ENCODE results near the gene SLC5A3. TPM values are rescaled to one million over a fixed set of nuclear protein-coding genes. Genes with fewer than 3 reads are reported as not detected.

The SLC5A3 gene
- total and polyA plus RNA-seq, 2 of the 8 experiments (the other 6 are each of a cell fraction or from before 2014, with no cell fraction given), result 4.0 to 19.4 TPM

GRCh38 chr21:34085129-34085528 is 11.8 kb downstream of the SLC5A3 start:
- peaks cover 8 to 25% of the 10 kb centered on the region in 2 experiments for H4K20me1 ChIP-seq (replicated peaks in 1 of 2; ENCODE audit: control insufficient read depth in 1 of 2, insufficient read depth in 2 of 2, low read length in 2 of 2)

More at GRCh38 chr21:34085129-34085528, 11.8 kb downstream of the SLC5A3 start:
- Histone ChIP-seq H3K27me3 (replicated peaks in 1 of 4; ENCODE audit: control insufficient read depth in 3 of 4, extremely low read depth in 1 of 4, insufficient read depth in 3 of 4, low read length in 3 of 4) (no peaks in the 10 kb centered on the region), H2BK12ac (ENCODE audit: low read depth, low read length) (no peak overlapping the region), H3K56ac (replicated peaks; ENCODE audit: insufficient read length, low read depth, low read length) (no peak overlapping the region), H3K9me3 (ENCODE audit: insufficient read depth in 2 of 2, low read depth in 1 of 2, low read length in 1 of 2) (no peaks in the 10 kb centered on the region), H2AK5ac (ENCODE audit: low read depth, low read length) (no peak overlapping the region), H2BK120ac (replicated peaks; ENCODE audit: low read depth, low read length) (no peak overlapping the region), H4K8ac (ENCODE audit: extremely low read depth, insufficient read depth, low read length) (no peak overlapping the region), H3K4me1 (replicated peaks in 1 of 4; ENCODE audit: control insufficient read depth in 3 of 4, insufficient read depth in 4 of 4, low read length in 3 of 4) (peaks cover 2 to 16% (median 8%) of the 10 kb centered on the region in 4 experiments; a peak in 6 of 7 replicates), H4K91ac (replicated peaks; ENCODE audit: insufficient read length, low read length) (no peak overlapping the region), H2BK15ac (ENCODE audit: low read length) (no peak overlapping the region), H3K79me1 (ENCODE audit: low read depth, low read length) (peaks cover 11% of the 10 kb centered on the region), H3K36me3 (ENCODE audit: control insufficient read depth in 2 of 4, insufficient read depth in 4 of 4, low read length in 3 of 4) (peaks cover 0 to 2% (median 0%) of the 10 kb centered on the region in 4 experiments; a peak in 2 of 8 replicates), H3K79me2 (ENCODE audit: control insufficient read depth in 1 of 2, insufficient read depth in 2 of 2, low read length in 2 of 2) (peaks cover 16 to 100% of the 10 kb centered on the region in 2 experiments), H3K4ac (replicated peaks; ENCODE audit: insufficient read length, low read depth, low read length) (no peak overlapping the region), H3K14ac (ENCODE audit: insufficient read length) (no peak overlapping the region), H3K18ac (ENCODE audit: extremely low read depth, low read length) (no peak overlapping the region), H2BK20ac (ENCODE audit: low read length) (no peak overlapping the region), H3K27ac (ENCODE audit: low read depth, low read length) (no peak overlapping the region), H3K9ac (replicated peaks in 1 of 4; ENCODE audit: extremely low read depth in 1 of 4, low read depth in 3 of 4, low read length in 3 of 4) (no peak overlapping the region), H3K4me3 (ENCODE audit: extremely low read depth in 1 of 4, insufficient read depth in 2 of 4, low read depth in 3 of 4, low read length in 4 of 4) (peak overlapping the region in 1 of 4 experiments; percentile 5; a peak in 1 of 8 replicates), H3K23ac (ENCODE audit: insufficient read length) (no peak overlapping the region), H3K23me2 (ENCODE audit: low read depth, low read length) (no peaks in the 10 kb centered on the region), H4K5ac (ENCODE audit: insufficient read length, low read depth, low read length) (no peak overlapping the region), H2AFZ (ENCODE audit: low read length) (no peak overlapping the region), H3K4me2 (ENCODE audit: insufficient read depth in 1 of 2, low read depth in 2 of 2, low read length in 2 of 2) (peak overlapping the region; percentile 14 to 37; a peak in 2 of 4 replicates), H2BK5ac (ENCODE audit: low read depth, low read length) (no peak overlapping the region)
- ChIA-PET CTCF (ENCODE audit: partially characterized antibody) (interaction anchor here (1.0 kb wide), 1 partner anchor 161 kb away, joined by 4 read pairs; no protein-coding TSS in a partner anchor), POLR2A (ENCODE audit: partially characterized antibody) (interaction anchor here (0.9 kb wide), 1 partner anchor 11 kb away, joined by 4 read pairs; no protein-coding TSS in a partner anchor)
- no peak for DNase-seq (ENCODE audit: low read depth in 1 of 2, low spot score in 2 of 2)
- FAIRE-seq, result no peak
- WGBS, 2 experiments (ENCODE audit: extremely low coverage in 1 of 2, insufficient coverage in 1 of 2, insufficient read length in 1 of 2, insufficient replicate concordance in 2 of 2, low coverage in 1 of 2, low lambda C conversion rate in 2 of 2, missing lambda C conversion rate in 1 of 2), result 38% methylated on average over 2 of the region's 2 CpGs; no CpG with 5 or more reads in 1 of the 2 experiments
- TF ChIP-seq NANOG (IDR thresholded peaks at IDR 0.05; ENCODE audit: insufficient read depth, low read depth, low read length, poor library complexity, severe bottlenecking) (peak; percentile 15), TEAD4 (IDR thresholded peaks at IDR 0.05; ENCODE audit: low read depth, low read length) (no peak)
